ENCODE measurements around the gene MYBPHL. TPM values are rescaled to one million over a fixed set of nuclear protein-coding genes. Genes with fewer than 3 reads are reported as not detected.

Gene MYBPHL
- total RNA-seq, 4 donors from 2014 or later, result not detected

- Histone ChIP-seq H3K4me3 (replicated peaks in 1 of 3) (no peak overlapping the region), H3K36me3 (peaks cover 18 to 29% of the 10 kb centered on the region in 2 donors), H3K27me3 (no peaks in the 10 kb centered on the region), H3K4me1 (peaks cover 8 to 10% of the 10 kb centered on the region in 2 donors), H3K27ac (no peak overlapping the region), H3K9me3 (no peaks in the 10 kb centered on the region)
- DNase-seq, result no peak
- no peak for TF ChIP-seq CTCF (IDR thresholded peaks at IDR 0.05)
- no peak for TF ChIP-seq POLR2A (IDR thresholded peaks at IDR 0.05)
- intact Hi-C loops (cut with DNase I), result no loop called here
- WGBS, 2 donors, result 92 to 97% methylated on average over 4 of the region's 4 CpGs
Measured at GRCh38 chr1:109350182-109350581, 43.4 kb upstream of the MYBPHL start.

- TF ChIP-seq CTCF (IDR thresholded peaks at IDR 0.05), result no peak
- no peak for TF ChIP-seq POLR2A (IDR thresholded peaks at IDR 0.05)
- peaks cover 29 to 33% of the 10 kb centered on the region in 2 donors for H3K36me3 ChIP-seq
- no peak overlapping the region for H3K4me3 ChIP-seq (replicated peaks in 1 of 3)
- H3K4me1 ChIP-seq, result no peaks in the 10 kb centered on the region
- H3K27me3 ChIP-seq, result no peaks in the 10 kb centered on the region
- WGBS, 2 donors, result 95 to 97% methylated on average over 6 of the region's 6 CpGs
- intact Hi-C loops (cut with DNase I), result no loop called here
- no peaks in the 10 kb centered on the region for H3K9me3 ChIP-seq
- no peak for DNase-seq
- H3K27ac ChIP-seq, result no peak overlapping the region
Measured at GRCh38 chr1:109347511-109347910, 40.7 kb upstream of the MYBPHL start.

GRCh38 chr1:109341944-109342930 lies 35.4 kb upstream of the MYBPHL start:
- DNase-seq, result no peak
- TF ChIP-seq CTCF (IDR thresholded peaks at IDR 0.05) (no peak), POLR2A (IDR thresholded peaks at IDR 0.05) (no peak)
- WGBS, 2 donors, result 85 to 86% methylated on average over 9 of the region's 9 CpGs
- Histone ChIP-seq H3K27me3 (no peaks in the 10 kb centered on the region), H3K9me3 (no peaks in the 10 kb centered on the region), H3K27ac (no peak overlapping the region), H3K36me3 (peaks cover 38 to 57% of the 10 kb centered on the region in 2 donors), H3K4me3 (replicated peaks in 1 of 3) (no peak overlapping the region), H3K4me1 (no peaks in the 10 kb centered on the region)
- intact Hi-C loops (cut with DNase I), result no loop called here

GRCh38 chr1:109338608-109339007 lies 31.8 kb upstream of the MYBPHL start:
- no peak for DNase-seq
- H3K4me3 ChIP-seq (replicated peaks in 1 of 3), result no peak overlapping the region
- no peaks in the 10 kb centered on the region for H3K4me1 ChIP-seq
- no peak for TF ChIP-seq CTCF (IDR thresholded peaks at IDR 0.05)
- TF ChIP-seq POLR2A (IDR thresholded peaks at IDR 0.05), result no peak
- 96 to 99% methylated on average over 3 of the region's 3 CpGs for WGBS, 2 donors
- H3K36me3 ChIP-seq, result peaks cover 51 to 61% of the 10 kb centered on the region in 2 donors
- no peaks in the 10 kb centered on the region for H3K9me3 ChIP-seq
- intact Hi-C loops (cut with DNase I), result no loop called here
- no peak overlapping the region for H3K27ac ChIP-seq
- no peaks in the 10 kb centered on the region for H3K27me3 ChIP-seq

GRCh38 chr1:109338091-109338490 lies 31.3 kb upstream of the MYBPHL start:
- no peaks in the 10 kb centered on the region for H3K9me3 ChIP-seq
- no peaks in the 10 kb centered on the region for H3K4me1 ChIP-seq
- H3K27me3 ChIP-seq, result no peaks in the 10 kb centered on the region
- H3K4me3 ChIP-seq (replicated peaks in 1 of 3), result no peak overlapping the region
- intact Hi-C loops (cut with DNase I), result no loop called here
- peaks cover 52 to 61% of the 10 kb centered on the region in 2 donors for H3K36me3 ChIP-seq
- DNase-seq, result no peak
- TF ChIP-seq POLR2A (IDR thresholded peaks at IDR 0.05) (no peak), CTCF (IDR thresholded peaks at IDR 0.05) (no peak)
- H3K27ac ChIP-seq, result no peak overlapping the region
- 92 to 93% methylated on average over 6 of the region's 6 CpGs for WGBS, 2 donors

Measured in thyroid gland (tissue), 4 donors.